GM23338 (cell line): ENCODE data around the gene TMPRSS15. TPM values are rescaled to one million over a fixed set of nuclear protein-coding genes. Genes with fewer than 3 reads are reported as not detected.

ENCODE experiments used
- ATAC-seq: fragments of 200-7000 bp; cut with Tn5 transposase; 3 replicates; pipeline ENCODE4 v1.9.1; 2020
- DNase-seq: peaks from one replicate; pipeline ENCODE4 v3.0.0-alpha.2; 2015; ENCODE audit warnings: low spot score
- H2AFZ ChIP-seq: fragments of 200-600 bp; sonication (generic); 2 replicates; pipeline ENCODE4 v1.8.0; 2016; ENCODE audit warnings: antibody characterized with exemption, mild to moderate bottlenecking, moderate library complexity
- H3F3A ChIP-seq: fragments of 200-600 bp; sonication (generic); replicated peaks from 2 replicates; pipeline ENCODE4 v1.8.0; 2017; ENCODE audit warnings: antibody characterized with exemption, mixed run types, low read depth
- H3K27ac ChIP-seq: fragments of 200-600 bp; sonication (generic); 2 replicates; pipeline ENCODE4 v1.6.1; 2016; ENCODE audit warnings: low read depth
- H3K27me3 ChIP-seq: fragments of 200-600 bp; sonication (generic); 2 replicates; pipeline ENCODE4 v1.8.0; 2016; ENCODE audit warnings: mild to moderate bottlenecking, mixed run types, moderate library complexity; ENCODE audit not compliant: insufficient read depth
- H3K36me3 ChIP-seq: fragments of 200-600 bp; sonication (generic); 2 replicates; pipeline ENCODE4 v1.8.0; 2016; ENCODE audit warnings: mild to moderate bottlenecking; ENCODE audit not compliant: insufficient read depth
- H3K4me1 ChIP-seq: fragments of 200-600 bp; sonication (generic); 2 replicates; pipeline ENCODE4 v1.8.0; 2016; ENCODE audit warnings: mild to moderate bottlenecking, moderate library complexity; ENCODE audit not compliant: insufficient read depth
- H3K4me2 ChIP-seq: fragments of 200-600 bp; sonication (generic); 2 replicates; pipeline ENCODE4 v1.7.1; 2017; ENCODE audit warnings: mixed run types
- H3K4me3 ChIP-seq: fragments of 200-600 bp; sonication (generic); 2 replicates; pipeline ENCODE4 v1.6.1; 2016; ENCODE audit warnings: mixed run types
- H3K79me2 ChIP-seq: fragments of 200-600 bp; sonication (generic); replicated peaks from 2 replicates; pipeline ENCODE4 v1.8.0; 2017; ENCODE audit warnings: mild to moderate bottlenecking; ENCODE audit not compliant: insufficient read depth
- H3K9me2 ChIP-seq: fragments of 200-600 bp; sonication (generic); 2 replicates; pipeline ENCODE4 v1.8.0; 2017; ENCODE audit not compliant: insufficient read depth
- H4K20me1 ChIP-seq: fragments of 200-600 bp; sonication (generic); replicated peaks from 2 replicates; pipeline ENCODE4 v1.8.0; 2017; ENCODE audit warnings: mild to moderate bottlenecking; ENCODE audit not compliant: insufficient read depth
- H3K27ac Mint-ChIP-seq: 2 replicates; pipeline ENCODE4 v1.8.0; 2020; ENCODE audit warnings: inconsistent platforms, mild to moderate bottlenecking, moderate library complexity, mixed read lengths
- H3K27me3 Mint-ChIP-seq: 3 replicates; pipeline ENCODE4 v1.8.0; 2022; ENCODE audit warnings: low read depth, mild to moderate bottlenecking, moderate library complexity, mixed read lengths, inconsistent platforms; ENCODE audit not compliant: insufficient read depth, poor library complexity
- H3K36me3 Mint-ChIP-seq: 3 replicates; pipeline ENCODE4 v1.8.0; 2021; ENCODE audit warnings: low read depth, mild to moderate bottlenecking, inconsistent platforms, moderate library complexity, mixed read lengths
- H3K4me1 Mint-ChIP-seq: 3 replicates; pipeline ENCODE4 v1.8.0; 2020; ENCODE audit warnings: mild to moderate bottlenecking, inconsistent platforms, mixed read lengths
- H3K4me3 Mint-ChIP-seq: 3 replicates; pipeline ENCODE4 v1.8.0; 2021; ENCODE audit warnings: moderate library complexity, mild to moderate bottlenecking, inconsistent platforms, mixed read lengths
- H3K9me3 Mint-ChIP-seq: 3 replicates; pipeline ENCODE4 v1.8.0; 2020; ENCODE audit warnings: moderate library complexity, mild to moderate bottlenecking, inconsistent platforms, mixed read lengths
- CREB1 ChIP-seq: fragments of 250-450 bp; sonication (Bioruptor Pico); IDR thresholded peaks from 2 replicates; pipeline ENCODE4 v1.5.0; 2020; ENCODE audit warnings: low read depth, mild to moderate bottlenecking, moderate library complexity
- EZH2 ChIP-seq: fragments of 200-600 bp; sonication (generic); IDR thresholded peaks from one replicate; pipeline ENCODE4 v1.8.0; 2017; ENCODE audit warnings: antibody characterized with exemption, mild to moderate bottlenecking, low read depth; ENCODE audit not compliant: unreplicated experiment
- EZH2phosphoT487 ChIP-seq: fragments of 200-600 bp; sonication (generic); IDR thresholded peaks from one replicate; pipeline ENCODE4 v1.8.1; 2018; ENCODE audit warnings: antibody characterized with exemption; ENCODE audit not compliant: unreplicated experiment
- JUNB ChIP-seq: IDR thresholded peaks from one replicate; pipeline ENCODE4 v1.6.1; 2016; ENCODE audit warnings: antibody characterized with exemption; ENCODE audit not compliant: unreplicated experiment
- NANOG ChIP-seq: IDR thresholded peaks from 2 replicates; pipeline ENCODE4 v1.6.1; 2016; ENCODE audit warnings: antibody characterized with exemption, borderline replicate concordance
- POLR2AphosphoS5 ChIP-seq: IDR thresholded peaks from 2 replicates; pipeline ENCODE4 v1.6.1; 2016; ENCODE audit warnings: antibody characterized with exemption, low read depth
- REST ChIP-seq: IDR thresholded peaks from one replicate; pipeline ENCODE4 v1.6.1; 2018; ENCODE audit warnings: antibody characterized with exemption; ENCODE audit not compliant: unreplicated experiment
- STAT1 ChIP-seq: IDR thresholded peaks from one replicate; pipeline ENCODE4 v1.6.1; 2016; ENCODE audit warnings: antibody characterized with exemption; ENCODE audit not compliant: unreplicated experiment
- ZNF114 ChIP-seq: fragments of 250-450 bp; sonication (Bioruptor Pico); IDR thresholded peaks from 2 replicates; pipeline ENCODE4 v1.5.0; 2020; ENCODE audit warnings: mild to moderate bottlenecking, moderate library complexity
- ZNF331 ChIP-seq: fragments of 250-450 bp; sonication (Bioruptor Pico); IDR thresholded peaks from 2 replicates; pipeline ENCODE4 v1.5.0; 2020; ENCODE audit warnings: low read depth, mild to moderate bottlenecking, moderate library complexity
- ZNF462 ChIP-seq: fragments of 250-450 bp; sonication (Bioruptor Pico); IDR thresholded peaks from 2 replicates; pipeline ENCODE4 v1.5.0; 2020; ENCODE audit warnings: mild to moderate bottlenecking, moderate library complexity
- polyA plus RNA-seq: library from polyadenylated mRNA; unstranded; fragments of >200 nt; fragmentation: Nextera tagmentation; extraction: Ambion mirVana; gene quantifications from 2 replicates; pipeline ENCODE4 v1.2.1, GENCODE V29; 2016
- total RNA-seq: library from RNA; depleted of rRNA; stranded (reverse); fragments of >200 nt; shearing (Covaris generic); gene quantifications from 2 replicates; pipeline ENCODE4 v1.2.3, GENCODE V29; 2014
- TF ChIP-seq, protein P1 (sequence below): IDR thresholded peaks from 2 replicates; pipeline ENCODE4 v1.6.1; 2016; ENCODE audit warnings: antibody characterized with exemption
- TF ChIP-seq, protein P2 (sequence below), 2 experiments: fragments of 200-600 bp in 1 of 2; sonication (generic) in 1 of 2; conservative IDR thresholded peaks; 2 replicates each; pipeline versions ENCODE4 v1.5.1 to v1.6.1; 2016 to 2017; ENCODE audit warnings: antibody characterized with exemption in 2 of 2, low read depth in 2 of 2, mild to moderate bottlenecking in 2 of 2, moderate library complexity in 1 of 2

The TMPRSS15 gene
- total and polyA plus RNA-seq, 2 experiments from 2014 or later: not detected

- no peak for TF ChIP-seq ZNF331 (CRISPR knock-in tag)
These were observed 118.2 kb downstream of the TMPRSS15 start (continued) for GRCh38 chr21:18285379-18285778.

DNA sequence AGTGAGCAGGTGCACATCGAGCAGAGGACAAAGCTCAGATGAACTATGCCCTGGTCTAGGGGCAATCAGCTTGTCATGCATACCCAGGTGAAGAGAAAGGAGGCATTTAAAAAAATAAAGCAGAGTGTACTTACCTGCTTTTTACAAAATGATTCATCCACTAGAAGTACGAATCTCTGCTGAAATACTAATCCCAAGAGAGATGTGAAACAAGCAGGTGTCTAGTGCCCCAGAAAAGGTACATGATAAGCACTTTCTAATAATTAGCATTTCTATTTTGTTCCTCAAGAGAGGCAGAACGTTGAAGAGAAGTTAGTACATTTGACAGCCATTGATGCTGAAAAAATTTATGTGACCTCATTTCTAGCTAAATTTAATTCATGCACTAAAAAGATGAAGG is 127.8 kb downstream of the TMPRSS15 start:
- no peak overlapping the region for H3K27ac ChIP-seq
- 0 out of 2 replicates have a peak, but pooled peaks cover 5% of the 10 kb centered on the region for H3K9me2 ChIP-seq
- Mint-ChIP-seq H3K27me3 (no peaks in the 10 kb centered on the region), H3K27ac (no peak overlapping the region), H3K9me3 (no peaks in the 10 kb centered on the region; the same call in 2 of the 3 replicates), H3K36me3 (peaks cover 2% of the 10 kb centered on the region; the same call in 1 of the 3 replicates), H3K4me3 (no peak overlapping the region), H3K4me1 (no peaks in the 10 kb centered on the region)
- no peaks in the 10 kb centered on the region for H3K36me3 ChIP-seq
- no peak overlapping the region for H2AFZ ChIP-seq
- no peaks in the 10 kb centered on the region for H3K79me2 ChIP-seq
- ATAC-seq: no peak
- H3K4me2 ChIP-seq: no peak overlapping the region
- no peak for DNase-seq
- H3K4me1 ChIP-seq: no peaks in the 10 kb centered on the region
- TF ChIP-seq ZNF114 (CRISPR knock-in tag) (no peak), JUNB (no peak), ZNF331 (CRISPR knock-in tag) (no peak), STAT1 (no peak), EZH2phosphoT487 (no peak), POLR2AphosphoS5 (no peak), ZNF462 (no peak), NANOG (no peak), REST (no peak), EZH2 (no peak), CREB1 (no peak)
- TF ChIP-seq, protein P1, sequence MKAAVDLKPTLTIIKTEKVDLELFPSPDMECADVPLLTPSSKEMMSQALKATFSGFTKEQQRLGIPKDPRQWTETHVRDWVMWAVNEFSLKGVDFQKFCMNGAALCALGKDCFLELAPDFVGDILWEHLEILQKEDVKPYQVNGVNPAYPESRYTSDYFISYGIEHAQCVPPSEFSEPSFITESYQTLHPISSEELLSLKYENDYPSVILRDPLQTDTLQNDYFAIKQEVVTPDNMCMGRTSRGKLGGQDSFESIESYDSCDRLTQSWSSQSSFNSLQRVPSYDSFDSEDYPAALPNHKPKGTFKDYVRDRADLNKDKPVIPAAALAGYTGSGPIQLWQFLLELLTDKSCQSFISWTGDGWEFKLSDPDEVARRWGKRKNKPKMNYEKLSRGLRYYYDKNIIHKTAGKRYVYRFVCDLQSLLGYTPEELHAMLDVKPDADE: no peak
- TF ChIP-seq, protein P2, sequence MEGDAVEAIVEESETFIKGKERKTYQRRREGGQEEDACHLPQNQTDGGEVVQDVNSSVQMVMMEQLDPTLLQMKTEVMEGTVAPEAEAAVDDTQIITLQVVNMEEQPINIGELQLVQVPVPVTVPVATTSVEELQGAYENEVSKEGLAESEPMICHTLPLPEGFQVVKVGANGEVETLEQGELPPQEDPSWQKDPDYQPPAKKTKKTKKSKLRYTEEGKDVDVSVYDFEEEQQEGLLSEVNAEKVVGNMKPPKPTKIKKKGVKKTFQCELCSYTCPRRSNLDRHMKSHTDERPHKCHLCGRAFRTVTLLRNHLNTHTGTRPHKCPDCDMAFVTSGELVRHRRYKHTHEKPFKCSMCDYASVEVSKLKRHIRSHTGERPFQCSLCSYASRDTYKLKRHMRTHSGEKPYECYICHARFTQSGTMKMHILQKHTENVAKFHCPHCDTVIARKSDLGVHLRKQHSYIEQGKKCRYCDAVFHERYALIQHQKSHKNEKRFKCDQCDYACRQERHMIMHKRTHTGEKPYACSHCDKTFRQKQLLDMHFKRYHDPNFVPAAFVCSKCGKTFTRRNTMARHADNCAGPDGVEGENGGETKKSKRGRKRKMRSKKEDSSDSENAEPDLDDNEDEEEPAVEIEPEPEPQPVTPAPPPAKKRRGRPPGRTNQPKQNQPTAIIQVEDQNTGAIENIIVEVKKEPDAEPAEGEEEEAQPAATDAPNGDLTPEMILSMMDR (conservative IDR thresholded peaks at IDR 0.05; ENCODE audit: low read depth in 2 of 2): no peak
- H4K20me1 ChIP-seq: no peaks in the 10 kb centered on the region
- no peak overlapping the region for H3K4me3 ChIP-seq
- no peaks in the 10 kb centered on the region for H3K27me3 ChIP-seq
- no peaks in the 10 kb centered on the region for H3F3A ChIP-seq
